SK-N-SH (cell line): ENCODE results near the gene COL24A1. TPM values are rescaled to one million over a fixed set of nuclear protein-coding genes. Genes with fewer than 3 reads are reported as not detected.

Experiments
- CTCF ChIA-PET: fragments of 300-600, 350-600 bp; formaldehyde crosslinking; extraction: SDS; loops from one replicate; lab custom pipeline; 2021; lab: Yijun Ruan, JAX
- POLR2A ChIA-PET: fragments of 350-600 bp; sonication (Branson Sonifier 250); formaldehyde crosslinking; extraction: SDS; loops from one replicate; lab custom pipeline; 2020; ENCODE audit warnings: antibody characterized with exemption, inconsistent platforms; lab: Yijun Ruan, JAX
- DNase-seq: peaks from one replicate; pipeline ENCODE4 v3.0.0; 2012
- H2AFZ ChIP-seq: fragments of 200-600 bp; sonication (generic); 2 replicates; pipeline ENCODE4 v1.8.1; 2016; ENCODE audit warnings: antibody characterized with exemption, mild to moderate bottlenecking, low read depth
- H3F3A ChIP-seq: fragments of 200-600 bp; sonication (generic); replicated peaks from 2 replicates; pipeline ENCODE3; 2016; ENCODE audit warnings: antibody characterized with exemption, mild to moderate bottlenecking; ENCODE audit not compliant: insufficient read depth
- H3K27ac ChIP-seq, 2 experiments: fragments of 200-500 bp in 1 of 2; fragments of 200-600 bp in 1 of 2; sonication (Bioruptor generic) in 1 of 2; sonication (generic), shearing (Covaris generic) in 1 of 2; 2 replicates each; pipeline versions ENCODE4 v1.5.1 to v1.6.1; 2014 to 2016; ENCODE audit warnings: low read depth in 2 of 2, inconsistent platforms in 1 of 2, low read length in 1 of 2, mild to moderate bottlenecking in 1 of 2, mixed read lengths in 1 of 2
- H3K27me3 ChIP-seq: fragments of 200-600 bp; sonication (generic), shearing (Covaris generic); 2 replicates; pipeline ENCODE4 v1.6.1; 2016; ENCODE audit warnings: mixed run types; ENCODE audit not compliant: insufficient read depth
- H3K36me3 ChIP-seq, 2 experiments: fragments of 200-500 bp in 1 of 2; fragments of 200-600 bp in 1 of 2; sonication (Bioruptor generic) in 1 of 2; sonication (generic) in 1 of 2; replicated peaks in 1 of 2; 2 replicates each; pipeline versions ENCODE3 to v1.5.1; 2014 to 2016; ENCODE audit warnings: low read length in 1 of 2, mild to moderate bottlenecking in 1 of 2; ENCODE audit not compliant: insufficient read depth in 2 of 2, control insufficient read depth in 1 of 2
- H3K4me1 ChIP-seq, 2 experiments: fragments of 200-500 bp in 1 of 2; fragments of 200-600 bp in 1 of 2; sonication (Bioruptor generic) in 1 of 2; sonication (generic), shearing (Covaris generic) in 1 of 2; 2 replicates each; pipeline versions ENCODE4 v1.5.1 to v1.6.1; 2014 to 2016; ENCODE audit warnings: low read depth in 1 of 2, low read length in 1 of 2, mixed run types in 1 of 2; ENCODE audit not compliant: insufficient read depth in 2 of 2, control insufficient read depth in 1 of 2
- H3K4me2 ChIP-seq: fragments of 200-600 bp; sonication (generic), shearing (Covaris generic); 2 replicates; pipeline ENCODE4 v1.6.1; 2017; ENCODE audit warnings: mixed run types
- H3K4me3 ChIP-seq, 2 experiments: fragments of 200-500 bp in 1 of 2; fragments of 200-600 bp in 1 of 2; sonication (Bioruptor generic) in 1 of 2; sonication (generic), shearing (Covaris generic) in 1 of 2; 2 replicates each; pipeline versions ENCODE4 v1.5.1 to v1.8.1; 2014 to 2016; ENCODE audit warnings: low read depth in 2 of 2, inconsistent platforms in 1 of 2, low read length in 1 of 2, mild to moderate bottlenecking in 1 of 2, mixed read lengths in 1 of 2, moderate library complexity in 1 of 2
- H3K79me2 ChIP-seq: fragments of 200-600 bp; sonication (generic); 2 replicates; pipeline ENCODE4 v1.8.1; 2017; ENCODE audit warnings: mild to moderate bottlenecking; ENCODE audit not compliant: insufficient read depth
- H3K9ac ChIP-seq: fragments of 200-600 bp; sonication (generic); 2 replicates; pipeline ENCODE4 v1.6.1; 2017; ENCODE audit warnings: mixed run types
- H3K9me2 ChIP-seq: fragments of 200-600 bp; sonication (generic); 2 replicates; pipeline ENCODE4 v1.6.1; 2017; ENCODE audit warnings: mixed run types
- H3K9me3 ChIP-seq: fragments of 200-600 bp; sonication (generic); 2 replicates; pipeline ENCODE4 v1.6.1; 2017; ENCODE audit warnings: mixed run types, mild to moderate bottlenecking, moderate library complexity
- H4K20me1 ChIP-seq: fragments of 200-600 bp; sonication (generic); 2 replicates; pipeline ENCODE4 v1.6.1; 2017; ENCODE audit warnings: mild to moderate bottlenecking, mixed run types; ENCODE audit not compliant: insufficient read depth
- CTCF ChIP-seq: fragments of 200-600 bp; sonication (generic); IDR thresholded peaks from 2 replicates; pipeline ENCODE4 v1.6.1; 2017; ENCODE audit warnings: antibody characterized with exemption, mild to moderate bottlenecking, moderate library complexity
- EZH2phosphoT487 ChIP-seq: fragments of 200-600 bp; sonication (generic); IDR thresholded peaks from 2 replicates; pipeline ENCODE4 v1.6.1; 2017; ENCODE audit warnings: low read depth, mixed run types, mild to moderate bottlenecking, antibody characterized with exemption, moderate library complexity, borderline replicate concordance
- FOXJ3 ChIP-seq: sonication (generic); formaldehyde crosslinking; IDR thresholded peaks from 2 replicates; pipeline ENCODE4 v1.5.1; 2020; ENCODE audit warnings: mild to moderate bottlenecking, missing genetic modification reagents
- GABPA ChIP-seq: IDR thresholded peaks from 2 replicates; pipeline ENCODE4 v1.4.0; 2012; ENCODE audit warnings: low read depth, mild to moderate bottlenecking
- GATA2 ChIP-seq: sonication (generic); formaldehyde crosslinking; IDR thresholded peaks from 2 replicates; pipeline ENCODE4 v1.5.0; 2020; ENCODE audit warnings: mild to moderate bottlenecking, missing genetic modification reagents
- JUND ChIP-seq: IDR thresholded peaks from 2 replicates; pipeline ENCODE4 v1.4.0; 2012
- MAX ChIP-seq: IDR thresholded peaks from 2 replicates; pipeline ENCODE4 v1.4.0; 2012; ENCODE audit warnings: low read depth
- MXI1 ChIP-seq: IDR thresholded peaks from 2 replicates; pipeline ENCODE4 v1.6.1; 2012; ENCODE audit warnings: mild to moderate bottlenecking, low read depth, low read length, improper control_type of control experiment
- NRF1 ChIP-seq: IDR thresholded peaks from 2 replicates; pipeline ENCODE4 v1.6.1; 2012; ENCODE audit warnings: low read depth, mild to moderate bottlenecking, low read length
- POLR2AphosphoS5 ChIP-seq: IDR thresholded peaks from 2 replicates; pipeline ENCODE4 v1.6.1; 2012; ENCODE audit warnings: low read depth, low read length
- RCOR1 ChIP-seq: fragments of 150-350 bp; IDR thresholded peaks from 2 replicates; pipeline ENCODE4 v1.6.1; 2017; ENCODE audit warnings: antibody characterized with exemption, low read length
- REST ChIP-seq: IDR thresholded peaks from 2 replicates; pipeline ENCODE4 v1.6.1; 2012; ENCODE audit warnings: mild to moderate bottlenecking, low read depth, low read length, moderate library complexity
- RFX5 ChIP-seq: IDR thresholded peaks from 2 replicates; pipeline ENCODE4 v1.6.1; 2012; ENCODE audit warnings: mild to moderate bottlenecking, improper control_type of control experiment, low read length
- RXRA ChIP-seq: IDR thresholded peaks from 2 replicates; pipeline ENCODE4 v1.4.0; 2012; ENCODE audit warnings: low read depth, mild to moderate bottlenecking, borderline replicate concordance
- SIN3A ChIP-seq: IDR thresholded peaks from 2 replicates; pipeline ENCODE4 v1.6.1; 2012; ENCODE audit warnings: low read depth, mild to moderate bottlenecking, low read length, moderate library complexity, borderline replicate concordance
- TAF1 ChIP-seq: IDR thresholded peaks from 2 replicates; pipeline ENCODE4 v1.6.1; 2012; ENCODE audit warnings: low read depth, mild to moderate bottlenecking, low read length, moderate library complexity, borderline replicate concordance
- TCF12 ChIP-seq: IDR thresholded peaks from 2 replicates; pipeline ENCODE4 v1.4.0; 2012
- TEAD4 ChIP-seq: IDR thresholded peaks from 2 replicates; pipeline ENCODE4 v1.4.0; 2012; ENCODE audit warnings: mild to moderate bottlenecking, borderline replicate concordance; ENCODE audit not compliant: insufficient read depth
- WGBS: methylation state at CpG from one replicate; pipeline ENCODE4 v1.1.6; 2017; ENCODE audit warnings: low lambda C conversion rate; 5-methylcytosine and 5-hydroxymethylcytosine counted together
- polyA plus RNA-seq, 3 experiments: library from polyadenylated mRNA; depleted of rRNA; stranded (reverse); fragments of >200 nt; gene quantifications; 2 replicates each; pipeline ENCODE4 v1.2.3, GENCODE V29; 2012
- TF ChIP-seq, protein P1 (sequence below): fragments of 150-350 bp; IDR thresholded peaks from 2 replicates; pipeline ENCODE4 v1.6.1; 2016; ENCODE audit warnings: mild to moderate bottlenecking, low read depth, low read length

The COL24A1 gene
- polyA plus RNA-seq, 1 of the 3 experiments (the other 2 are of a cell fraction), result not detected

GRCh38 chr1:85936470-85936869 lies 220.1 kb downstream of the COL24A1 start:
- CTCF ChIA-PET, result no interaction called here
- 20% methylated on average over 2 of the region's 2 CpGs for whole genome bisulfite sequencing
- no peaks in the 10 kb centered on the region for H3K4me1 ChIP-seq

More at GRCh38 chr1:85936470-85936869, 220.1 kb downstream of the COL24A1 start:
- Histone ChIP-seq H2AFZ (no peak overlapping the region), H3K27me3 (no peaks in the 10 kb centered on the region), H3F3A (no peaks in the 10 kb centered on the region), H3K9me2 (no peaks in the 10 kb centered on the region), H3K36me3 (no peaks in the 10 kb centered on the region), H3K4me2 (no peak overlapping the region), H3K4me3 (no peak overlapping the region), H3K9me3 (no peaks in the 10 kb centered on the region), H4K20me1 (no peaks in the 10 kb centered on the region), H3K9ac (no peak overlapping the region), H3K79me2 (no peaks in the 10 kb centered on the region), H3K27ac (no peak overlapping the region)
- DNase-seq, result no peak
- POLR2A ChIA-PET, result no interaction called here
- TF ChIP-seq RCOR1 (no peak), GABPA (no peak), RFX5 (no peak), JUND (no peak), POLR2AphosphoS5 (no peak), TEAD4 (no peak), RXRA (no peak), CTCF (no peak), FOXJ3 (CRISPR knock-in tag) (no peak), REST (no peak), EZH2phosphoT487 (no peak), SIN3A (no peak), MAX (no peak), MXI1 (no peak), GATA2 (no peak), NRF1 (no peak), TCF12 (no peak), TAF1 (no peak)
- TF ChIP-seq, protein P1, sequence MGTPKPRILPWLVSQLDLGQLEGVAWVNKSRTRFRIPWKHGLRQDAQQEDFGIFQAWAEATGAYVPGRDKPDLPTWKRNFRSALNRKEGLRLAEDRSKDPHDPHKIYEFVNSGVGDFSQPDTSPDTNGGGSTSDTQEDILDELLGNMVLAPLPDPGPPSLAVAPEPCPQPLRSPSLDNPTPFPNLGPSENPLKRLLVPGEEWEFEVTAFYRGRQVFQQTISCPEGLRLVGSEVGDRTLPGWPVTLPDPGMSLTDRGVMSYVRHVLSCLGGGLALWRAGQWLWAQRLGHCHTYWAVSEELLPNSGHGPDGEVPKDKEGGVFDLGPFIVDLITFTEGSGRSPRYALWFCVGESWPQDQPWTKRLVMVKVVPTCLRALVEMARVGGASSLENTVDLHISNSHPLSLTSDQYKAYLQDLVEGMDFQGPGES, result no peak
